Retinal pigment epithelial cell (primary cell): ENCODE measurements around the gene PTPN3.

ENCODE experiments used
- DNase-seq: peaks from one replicate; pipeline ENCODE4 v3.0.0-alpha.2; 2010; ENCODE audit warnings: low read depth
- H3K4me3 ChIP-seq: 2 replicates; pipeline ENCODE4 v1.5.1; 2011; ENCODE audit warnings: mild to moderate bottlenecking, low read length, control low read depth, moderate library complexity
- TF ChIP-seq, protein P1 (sequence below): conservative IDR thresholded peaks from 2 replicates; pipeline ENCODE4 v1.5.1; 2011; ENCODE audit warnings: low read depth, low read length, control low read depth, inconsistent platforms

Gene PTPN3

GRCh38 chr9:109424618-109425017 is 73.5 kb downstream of the PTPN3 start:
- DNase-seq, result no peak
- TF ChIP-seq, protein P1, sequence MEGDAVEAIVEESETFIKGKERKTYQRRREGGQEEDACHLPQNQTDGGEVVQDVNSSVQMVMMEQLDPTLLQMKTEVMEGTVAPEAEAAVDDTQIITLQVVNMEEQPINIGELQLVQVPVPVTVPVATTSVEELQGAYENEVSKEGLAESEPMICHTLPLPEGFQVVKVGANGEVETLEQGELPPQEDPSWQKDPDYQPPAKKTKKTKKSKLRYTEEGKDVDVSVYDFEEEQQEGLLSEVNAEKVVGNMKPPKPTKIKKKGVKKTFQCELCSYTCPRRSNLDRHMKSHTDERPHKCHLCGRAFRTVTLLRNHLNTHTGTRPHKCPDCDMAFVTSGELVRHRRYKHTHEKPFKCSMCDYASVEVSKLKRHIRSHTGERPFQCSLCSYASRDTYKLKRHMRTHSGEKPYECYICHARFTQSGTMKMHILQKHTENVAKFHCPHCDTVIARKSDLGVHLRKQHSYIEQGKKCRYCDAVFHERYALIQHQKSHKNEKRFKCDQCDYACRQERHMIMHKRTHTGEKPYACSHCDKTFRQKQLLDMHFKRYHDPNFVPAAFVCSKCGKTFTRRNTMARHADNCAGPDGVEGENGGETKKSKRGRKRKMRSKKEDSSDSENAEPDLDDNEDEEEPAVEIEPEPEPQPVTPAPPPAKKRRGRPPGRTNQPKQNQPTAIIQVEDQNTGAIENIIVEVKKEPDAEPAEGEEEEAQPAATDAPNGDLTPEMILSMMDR, result no peak
- no peak overlapping the region for H3K4me3 ChIP-seq

DNA sequence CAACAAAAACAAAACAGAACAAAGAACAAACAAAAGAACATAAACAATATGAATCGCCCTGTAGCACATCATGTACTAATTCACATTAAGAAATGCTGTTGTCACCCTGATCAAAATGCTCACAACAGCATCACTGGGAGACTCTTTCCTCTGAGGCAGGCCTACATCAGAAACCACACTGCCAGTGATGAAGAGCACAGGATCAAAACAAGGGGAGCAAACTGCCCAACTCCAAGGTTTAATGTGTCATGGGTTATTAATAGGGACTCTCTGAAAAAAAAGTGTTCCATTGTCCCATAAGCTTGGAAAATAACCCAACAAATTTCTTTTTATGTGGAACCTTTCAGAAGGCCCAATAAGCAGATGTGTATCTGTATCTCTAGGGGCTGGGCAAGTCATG is 74.2 kb downstream of the PTPN3 start:
- H3K4me3 ChIP-seq, result no peak overlapping the region
- TF ChIP-seq, protein P1, result no peak
- no peak for DNase-seq

DNA sequence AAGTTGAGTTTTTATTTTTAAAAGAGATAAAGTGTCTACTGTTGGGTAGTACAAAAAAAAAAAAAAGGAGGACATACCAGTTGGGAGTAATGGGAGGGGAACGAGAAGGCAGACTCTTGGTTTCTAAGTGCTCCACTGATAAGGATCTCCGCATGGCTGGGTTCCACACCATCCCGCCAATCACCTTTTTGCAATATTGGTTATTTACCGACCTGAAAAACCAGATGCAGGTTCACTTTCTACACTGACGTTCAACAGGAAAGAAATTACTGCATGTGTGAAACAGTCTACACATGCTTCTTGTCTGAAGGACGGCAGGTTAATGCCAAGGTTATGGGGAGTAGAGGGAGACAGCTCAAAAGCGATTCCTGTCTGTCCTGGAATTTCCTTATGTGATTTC is 75.5 kb downstream of the PTPN3 start:
- no peak overlapping the region for H3K4me3 ChIP-seq
- TF ChIP-seq, protein P1, result no peak
- DNase-seq, result no peak

DNA sequence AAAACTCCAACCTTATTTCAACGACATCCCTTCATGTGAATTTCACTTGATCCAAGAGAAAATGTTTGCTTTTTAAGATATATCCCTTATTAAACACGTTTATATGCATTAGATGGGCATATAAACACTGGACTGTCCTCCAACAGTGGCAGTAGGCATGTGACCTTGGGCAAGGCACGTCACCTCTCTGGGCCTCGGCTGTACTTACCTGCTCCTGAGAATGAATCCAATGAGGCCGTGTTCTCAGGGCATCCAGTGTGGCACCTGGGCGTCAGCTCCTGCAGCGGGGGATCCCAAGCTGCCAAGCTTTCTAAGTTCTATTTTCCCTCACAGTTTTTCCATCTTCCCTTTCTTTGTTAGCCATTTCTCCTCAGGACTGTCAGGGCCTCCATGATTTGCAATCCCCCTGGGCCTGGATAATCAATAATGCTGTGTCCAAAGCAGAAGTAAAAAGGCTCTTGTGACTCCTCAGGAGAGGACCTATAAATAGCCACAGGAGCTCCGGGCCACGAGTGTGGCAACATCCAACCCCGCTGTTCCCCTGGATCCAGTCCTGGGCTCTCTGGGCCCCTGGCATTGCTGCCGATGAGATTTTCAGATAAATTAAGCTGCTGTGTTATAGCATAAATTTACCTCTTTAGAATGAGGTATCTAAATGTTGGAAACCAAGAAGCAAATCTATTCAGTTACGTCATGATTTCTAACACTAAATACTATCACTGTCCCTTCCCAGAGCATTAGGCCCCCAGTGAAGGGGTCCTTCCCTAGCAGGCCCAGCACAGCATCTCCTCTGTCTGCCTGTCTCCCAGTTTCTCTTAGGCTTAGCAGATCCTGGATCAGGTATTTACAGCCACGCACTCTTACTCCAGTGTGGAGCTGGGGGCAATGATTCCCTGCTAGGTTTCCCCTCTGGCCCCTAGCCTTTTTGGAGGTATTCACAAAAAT is 76.8 kb downstream of the PTPN3 start:
- TF ChIP-seq, protein P1, result no peak
- no peak for DNase-seq
- no peak overlapping the region for H3K4me3 ChIP-seq

GRCh38 chr9:109419531-109419930 is 78.6 kb downstream of the PTPN3 start:
- no peak for DNase-seq
- TF ChIP-seq, protein P1, result no peak
- H3K4me3 ChIP-seq, result no peak overlapping the region

DNA sequence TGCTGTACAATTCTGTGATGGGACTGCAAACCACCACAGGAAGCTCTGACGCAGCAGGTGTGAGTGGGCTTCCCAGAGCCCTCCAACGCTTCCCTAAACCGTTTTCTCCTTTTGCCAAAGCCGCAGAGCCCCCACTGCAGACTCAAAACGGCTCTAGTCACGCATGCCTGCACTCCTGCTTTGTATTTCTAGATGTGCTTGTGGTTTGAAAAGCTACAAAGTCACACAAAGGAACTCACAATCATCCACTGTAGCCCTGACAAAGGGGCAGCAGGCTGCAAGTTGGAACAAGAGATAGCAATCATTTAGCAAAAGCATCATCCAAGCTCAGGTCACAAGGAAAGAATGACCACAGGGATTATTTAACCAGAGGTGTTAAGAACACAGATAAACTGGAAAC is 79.3 kb downstream of the PTPN3 start:
- TF ChIP-seq, protein P1, result no peak
- no peak for DNase-seq
- H3K4me3 ChIP-seq, result no peak overlapping the region
